ENCODE results near the gene PPM1H. TPM values are rescaled to one million over a fixed set of nuclear protein-coding genes. Genes with fewer than 3 reads are reported as not detected.
A peak's percentile ranks its signal among the peaks of the same experiment; 100 is the strongest.

PPM1H gene
- total RNA-seq, 1 donor from 2014 or later, result 73.4 TPM

GRCh38 chr12:62649412-62650138, 285.4 kb downstream of the PPM1H start:
- no peak for DNase-seq (ENCODE audit: low spot score)

DNA sequence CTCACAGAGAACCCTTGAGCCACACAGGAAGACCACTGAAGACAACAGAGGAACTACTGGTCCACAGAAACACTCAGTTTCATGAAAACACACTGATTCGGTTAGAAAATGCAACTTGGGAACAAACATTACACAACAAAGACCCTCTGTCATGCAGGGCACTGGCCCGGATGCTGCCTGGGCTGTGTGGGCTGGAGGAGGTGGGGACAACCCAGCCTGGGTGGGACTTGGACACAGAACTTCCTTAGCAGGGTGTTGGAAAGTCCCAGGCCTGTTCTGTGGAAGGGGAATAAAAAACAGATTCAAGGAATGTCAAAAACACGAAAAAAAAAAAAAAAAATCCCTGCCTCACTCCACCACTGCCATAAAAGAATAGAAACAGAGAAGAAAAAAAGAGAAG, 287.4 kb downstream of the PPM1H start:
- DNase-seq (ENCODE audit: low spot score), result peak; percentile 33

DNA sequence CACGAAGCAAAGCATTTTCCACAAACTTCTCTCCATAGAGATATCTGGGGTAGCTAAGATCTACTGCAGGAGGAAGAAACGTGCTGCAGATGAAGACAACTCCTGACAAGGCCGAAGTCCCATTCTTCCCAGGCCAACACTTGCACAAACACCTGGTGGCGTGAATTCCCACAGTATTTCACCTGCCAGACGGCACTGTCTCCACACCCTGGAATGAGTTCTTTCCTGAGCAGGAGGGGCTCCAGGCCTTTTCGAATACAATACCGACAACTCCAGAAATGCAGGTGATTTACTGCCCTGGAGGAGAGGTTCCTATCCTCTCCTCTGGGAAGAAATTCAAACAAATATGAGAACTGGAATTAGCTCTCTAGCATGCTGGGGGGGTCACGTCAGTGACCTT, 288.4 kb downstream of the PPM1H start:
- DNase-seq (ENCODE audit: low spot score), result no peak

- DNase-seq (ENCODE audit: low spot score), result no peak
These were observed 291.5 kb downstream of the PPM1H start for GRCh38 chr12:62643486-62643885.

GRCh38 chr12:62642486-62642885, 292.5 kb downstream of the PPM1H start:
- no peak for DNase-seq (ENCODE audit: low spot score)

DNA sequence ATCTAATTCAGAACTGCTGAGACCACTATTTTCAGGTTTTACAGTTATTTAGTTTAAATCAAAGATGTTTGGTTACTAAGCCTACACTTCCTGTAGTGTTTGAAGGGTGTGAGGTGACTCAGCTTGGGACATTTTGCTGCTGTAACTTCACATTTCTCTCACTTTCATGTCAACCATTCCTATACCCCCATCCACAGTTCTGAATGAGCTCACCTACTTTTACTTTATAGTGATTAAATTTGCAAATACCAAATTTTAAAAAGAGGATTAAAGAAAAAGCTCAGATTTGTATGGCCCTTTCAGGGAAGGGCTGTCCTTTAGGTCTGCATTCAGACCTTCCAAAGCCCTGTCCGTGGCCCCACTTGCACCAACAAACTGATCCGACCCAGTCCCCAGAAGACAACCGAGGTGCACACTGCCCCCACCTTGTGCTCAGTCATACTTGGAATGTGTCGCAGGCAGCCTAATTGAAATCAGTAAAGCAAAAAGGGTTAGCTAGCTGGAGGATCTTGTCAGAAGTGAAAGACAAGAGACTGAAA, 294.0 kb downstream of the PPM1H start:
- DNase-seq (ENCODE audit: low spot score), result no peak

- DNase-seq (ENCODE audit: low spot score), result no peak
These were observed 297.3 kb downstream of the PPM1H start for GRCh38 chr12:62637679-62638078.

DNA sequence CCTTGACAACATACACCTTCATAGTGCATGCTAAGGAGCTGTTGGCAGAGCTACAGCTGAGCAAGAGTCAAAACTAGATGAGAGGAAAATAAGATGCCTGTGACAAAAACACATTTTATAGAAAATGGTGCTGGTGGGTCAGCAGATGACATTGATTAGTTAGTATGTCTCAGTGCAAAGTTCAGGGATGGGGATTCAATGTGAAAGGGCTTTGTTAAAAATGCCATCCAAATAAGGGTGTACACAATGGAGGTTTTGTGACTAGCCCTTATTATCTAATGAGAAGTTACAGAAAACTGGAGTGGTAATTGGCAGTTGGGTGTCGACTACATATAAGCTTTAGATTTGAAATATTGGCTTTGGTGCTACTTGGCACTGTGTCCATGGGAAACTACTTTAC, 299.3 kb downstream of the PPM1H start:
- no peak for DNase-seq (ENCODE audit: low spot score)

DNA sequence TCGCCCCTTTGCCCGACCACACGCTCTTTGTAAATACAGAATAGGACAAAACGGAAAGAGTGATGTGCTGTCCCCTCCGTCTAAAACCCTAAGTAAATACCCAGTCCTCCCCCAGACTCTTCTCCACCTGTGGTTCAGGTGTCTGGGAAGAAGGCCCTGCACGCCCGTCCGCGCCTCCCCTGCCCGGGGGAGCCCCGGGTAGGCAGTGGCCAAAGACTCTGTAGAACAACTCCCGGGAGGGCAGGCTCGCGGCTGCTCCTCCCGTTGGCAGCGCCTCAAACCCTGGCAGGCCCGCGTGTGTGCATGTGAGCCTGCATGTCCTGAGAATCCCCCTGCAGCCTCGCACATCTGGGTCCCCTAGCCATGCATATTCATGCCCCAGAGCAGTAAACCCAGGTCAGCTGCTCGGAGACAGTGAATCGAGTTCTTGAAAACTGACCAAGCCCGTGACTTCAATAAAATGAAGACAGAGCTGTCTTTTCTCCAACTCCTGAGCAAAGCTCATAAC, 302.5 kb downstream of the PPM1H start:
- no peak for DNase-seq (ENCODE audit: low spot score)

DNA sequence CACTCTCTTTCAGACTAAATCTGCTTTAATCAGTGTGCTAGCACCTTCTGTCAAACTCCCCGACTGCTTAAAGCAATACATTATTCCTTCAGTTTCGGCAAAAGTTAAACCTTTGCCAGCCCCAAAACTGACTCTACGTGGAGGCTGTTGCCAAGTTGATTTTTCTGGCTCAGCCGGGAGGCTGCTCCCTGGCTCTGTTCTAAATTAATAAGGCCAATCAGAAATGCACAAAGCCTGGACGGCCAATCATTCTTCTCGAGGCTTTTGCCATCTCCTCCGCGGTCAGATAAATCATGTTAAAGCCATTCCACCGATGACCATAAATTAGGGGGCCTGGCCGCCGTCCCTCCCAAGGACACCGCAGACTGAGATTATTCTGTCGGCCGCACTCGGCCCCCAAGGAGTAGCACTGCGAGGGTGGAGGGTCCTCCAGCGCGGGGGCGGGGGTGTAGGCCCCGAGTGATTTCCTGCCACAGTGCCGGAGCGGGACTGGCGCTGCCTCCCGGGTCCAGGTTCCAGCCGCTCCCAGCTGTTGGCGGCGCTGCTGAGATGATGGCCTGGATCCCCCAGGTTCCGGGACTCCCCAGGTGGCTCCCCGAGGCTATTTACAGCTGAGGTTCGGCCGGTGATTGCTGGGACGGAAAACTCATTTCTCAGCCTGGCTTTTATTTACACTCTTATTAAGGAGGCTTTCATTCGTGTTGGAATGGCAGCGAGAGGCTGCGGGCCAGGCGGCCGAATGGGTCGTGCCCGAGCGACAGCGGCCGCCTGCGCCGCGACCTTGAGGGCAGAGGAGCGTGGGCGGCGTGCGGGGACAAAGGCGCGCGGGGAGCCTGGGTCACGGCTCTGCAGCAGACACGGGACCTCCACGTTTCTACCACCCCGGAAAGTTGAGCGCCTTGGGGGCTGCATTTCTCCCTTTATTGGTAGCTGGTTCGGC, 303.2 kb downstream of the PPM1H start:
- peak; percentile 36 for DNase-seq (ENCODE audit: low spot score)

DNA sequence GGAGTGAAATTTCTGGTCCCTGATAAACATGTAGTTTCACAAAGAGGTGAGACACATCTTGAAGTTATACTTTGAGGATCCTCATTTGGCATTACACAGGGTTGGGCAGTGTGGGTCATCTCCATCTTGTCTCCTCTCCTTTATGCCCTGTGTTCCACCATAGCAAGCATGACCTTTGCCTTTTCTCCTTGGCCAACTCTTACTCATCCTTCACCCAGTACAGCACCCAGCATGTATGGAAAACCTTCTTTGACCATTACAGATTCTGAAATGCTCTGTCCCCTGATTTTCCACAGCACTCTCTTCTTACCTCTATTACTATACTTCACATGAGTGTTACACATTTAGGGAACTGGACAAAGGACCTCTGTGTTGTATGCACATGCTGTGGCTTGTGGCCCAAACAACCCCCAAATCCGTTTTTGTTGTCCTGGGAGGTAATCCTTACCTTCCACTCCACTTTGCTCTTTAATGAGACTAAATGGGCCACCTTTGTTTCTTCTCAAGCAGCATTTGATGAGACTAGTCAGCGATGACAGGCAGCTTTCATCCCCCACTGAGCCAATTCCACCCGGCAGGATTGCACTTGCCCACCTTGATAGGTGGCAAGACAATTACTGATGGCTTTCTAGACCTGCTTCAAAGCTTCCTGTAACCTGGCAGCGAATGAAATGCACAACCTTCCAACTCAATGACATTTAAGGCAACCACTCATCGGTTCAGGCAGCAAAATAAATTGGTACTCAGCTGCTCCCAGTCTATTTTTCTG, 304.8 kb downstream of the PPM1H start:
- no peak for DNase-seq (ENCODE audit: low spot score)

GRCh38 chr12:62629413-62629812, 305.5 kb downstream of the PPM1H start:
- no peak for DNase-seq (ENCODE audit: low spot score)

DNA sequence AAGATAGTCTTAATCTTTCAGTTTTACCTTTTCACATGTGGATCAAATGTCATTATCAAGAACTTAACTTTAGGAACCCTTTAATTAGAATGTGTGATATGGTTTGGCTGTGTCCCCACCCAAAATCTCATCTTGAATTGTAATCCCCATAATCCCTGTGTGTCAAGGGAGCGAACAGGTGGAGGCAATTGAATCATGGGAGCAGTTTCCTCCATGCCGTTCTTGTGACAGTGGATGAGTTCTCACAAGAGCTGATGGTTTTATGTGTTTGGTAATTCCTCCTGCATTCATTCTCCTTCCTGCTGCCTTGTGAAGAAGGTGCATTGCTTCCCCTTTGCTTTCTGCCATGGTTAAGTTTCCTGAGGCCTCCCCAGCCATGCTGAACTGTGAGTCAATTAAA, 307.8 kb downstream of the PPM1H start:
- no peak for DNase-seq (ENCODE audit: low spot score)

DNA sequence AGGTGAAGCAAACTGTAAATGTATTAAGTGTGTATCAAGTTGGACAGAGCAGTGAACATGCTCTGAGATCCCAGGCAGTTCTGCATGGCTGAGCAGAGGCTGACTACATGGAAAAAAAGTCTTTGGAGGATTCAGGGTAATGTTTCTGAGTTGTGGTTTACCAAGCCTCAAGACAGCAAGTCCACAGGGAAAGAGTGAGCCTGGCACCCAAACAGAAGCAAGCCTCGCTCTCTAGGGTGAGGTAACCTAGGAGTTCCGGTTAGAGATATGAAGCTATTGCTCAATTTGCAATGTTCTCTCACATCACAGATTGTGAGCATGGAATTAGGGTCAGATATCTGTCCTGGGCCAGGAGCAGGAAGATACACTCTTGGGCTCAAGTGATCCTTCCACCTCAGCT, 309.7 kb downstream of the PPM1H start:
- DNase-seq (ENCODE audit: low spot score), result no peak

- DNase-seq (ENCODE audit: low spot score), result no peak
These were observed 312.8 kb downstream of the PPM1H start for GRCh38 chr12:62622177-62622576.

DNA sequence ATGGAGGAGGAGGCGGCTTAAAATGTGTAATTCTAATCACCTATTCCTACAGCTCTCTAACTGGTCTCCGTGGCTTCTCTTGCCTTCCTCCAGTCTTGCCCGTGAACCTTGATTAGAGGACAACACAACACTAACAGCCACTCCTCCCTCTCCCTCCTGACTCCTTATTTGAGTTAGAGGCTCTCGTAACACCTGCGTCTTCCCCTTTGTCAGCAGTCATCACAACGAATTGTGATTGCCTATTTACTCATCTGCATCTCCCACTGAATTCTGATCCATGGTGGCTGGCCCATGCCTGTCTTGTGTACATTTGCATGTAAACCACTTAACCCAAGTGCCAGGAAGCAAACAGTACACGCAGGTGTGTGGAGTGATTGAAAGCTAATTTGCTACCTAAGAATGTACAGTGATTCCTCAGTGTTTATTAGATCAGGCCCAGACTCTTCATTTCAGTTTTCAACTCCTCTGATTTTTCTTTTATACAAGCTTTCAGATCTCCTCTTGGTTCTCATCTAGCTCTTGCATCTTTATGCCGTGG, 313.8 kb downstream of the PPM1H start:
- no peak for DNase-seq (ENCODE audit: low spot score)

GRCh38 chr12:62618930-62619329, 316.0 kb downstream of the PPM1H start:
- DNase-seq (ENCODE audit: low spot score), result no peak

DNA sequence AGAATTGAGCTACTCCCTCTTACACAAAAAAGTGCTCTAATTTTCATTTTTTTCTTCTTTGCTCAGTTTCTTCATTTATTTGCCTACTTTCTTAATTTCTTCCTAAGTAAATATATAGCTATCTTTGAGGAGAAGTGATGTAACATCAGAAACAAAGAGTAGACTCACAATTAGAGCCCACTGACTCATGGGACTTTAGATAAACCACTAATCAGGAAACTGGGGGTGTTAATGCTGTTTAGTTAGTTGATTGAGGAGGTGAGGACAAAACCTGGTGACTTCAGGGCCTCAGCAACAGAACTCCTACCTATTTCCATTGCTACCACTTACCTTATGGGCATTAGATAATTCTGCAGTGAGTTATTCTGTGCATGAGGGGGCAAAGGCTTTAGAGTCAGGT, 316.6 kb downstream of the PPM1H start:
- no peak for DNase-seq (ENCODE audit: low spot score)

DNA sequence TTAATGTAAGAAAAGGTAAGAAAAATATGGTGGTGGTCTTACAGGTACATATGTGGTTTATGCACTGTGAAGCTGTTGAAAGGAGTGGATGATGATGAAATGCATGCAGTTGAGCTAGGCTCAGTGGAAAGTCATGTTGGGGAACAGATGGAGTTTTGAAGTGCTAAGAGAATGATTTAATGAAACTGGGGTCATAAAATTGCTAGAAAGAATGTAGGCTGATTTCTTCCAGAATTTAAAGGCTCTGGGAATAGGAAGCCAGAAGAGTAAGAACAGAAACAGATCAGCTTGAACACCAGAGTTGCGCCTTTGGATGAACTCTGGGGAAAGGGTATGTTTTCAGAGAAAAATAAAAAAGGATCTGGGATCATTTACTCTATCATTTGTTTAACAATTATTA, 321.9 kb downstream of the PPM1H start:
- no peak for DNase-seq (ENCODE audit: low spot score)

DNA sequence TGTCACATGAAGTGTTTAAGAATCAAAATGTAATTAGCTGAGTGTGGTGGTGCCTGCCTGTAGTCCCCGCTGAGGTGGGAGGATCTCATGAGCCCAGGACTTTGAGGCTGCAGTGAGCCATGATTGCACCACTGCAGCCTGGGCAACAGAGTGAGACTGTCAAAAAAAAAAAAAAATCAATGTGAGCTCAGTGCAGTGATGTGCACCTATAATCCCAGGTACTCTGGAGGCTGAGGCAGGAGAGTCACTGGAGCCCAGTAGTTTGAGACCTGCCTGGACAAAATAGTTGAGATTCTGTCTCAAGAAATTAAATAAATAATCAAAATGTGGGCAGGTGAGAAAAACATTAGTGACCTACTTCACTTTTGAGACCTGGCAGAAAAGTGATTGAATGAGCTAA, 328.3 kb downstream of the PPM1H start:
- no peak for DNase-seq (ENCODE audit: low spot score)

DNA sequence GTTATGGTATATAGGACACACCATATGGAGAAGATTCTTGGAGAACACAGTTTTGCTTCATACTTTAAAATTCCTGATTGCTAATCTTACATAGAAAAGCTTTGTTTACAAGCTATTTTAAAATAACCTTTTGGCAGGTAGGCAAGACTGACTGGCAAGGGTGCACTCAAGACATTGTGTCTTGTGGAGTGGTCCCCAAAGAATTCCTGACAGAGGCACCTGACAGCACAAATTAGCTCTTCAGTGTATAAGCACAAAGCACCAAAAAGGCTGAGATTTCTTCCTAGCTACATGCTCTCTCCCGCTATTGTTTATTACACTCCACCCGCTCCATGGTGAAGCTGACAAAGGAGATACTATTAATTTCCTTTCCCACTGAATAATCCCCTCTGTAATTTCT, 329.0 kb downstream of the PPM1H start:
- no peak for DNase-seq (ENCODE audit: low spot score)

- no peak for DNase-seq (ENCODE audit: low spot score)
These were observed 330.1 kb downstream of the PPM1H start for GRCh38 chr12:62604871-62605270.

All from mucosa of gallbladder (tissue), 1 donor.